ENCODE data around the gene SMG5. TPM values are rescaled to one million over a fixed set of nuclear protein-coding genes. Genes with fewer than 3 reads are reported as not detected.
"Not testable (repeated sequence)": the region's sequence is repeated elsewhere in the genome, so short reads cannot be mapped to it uniquely, and the experiment has no call there.

The SMG5 gene
- total RNA-seq, 1 donor from 2014 or later, result 57.4 TPM

DNA sequence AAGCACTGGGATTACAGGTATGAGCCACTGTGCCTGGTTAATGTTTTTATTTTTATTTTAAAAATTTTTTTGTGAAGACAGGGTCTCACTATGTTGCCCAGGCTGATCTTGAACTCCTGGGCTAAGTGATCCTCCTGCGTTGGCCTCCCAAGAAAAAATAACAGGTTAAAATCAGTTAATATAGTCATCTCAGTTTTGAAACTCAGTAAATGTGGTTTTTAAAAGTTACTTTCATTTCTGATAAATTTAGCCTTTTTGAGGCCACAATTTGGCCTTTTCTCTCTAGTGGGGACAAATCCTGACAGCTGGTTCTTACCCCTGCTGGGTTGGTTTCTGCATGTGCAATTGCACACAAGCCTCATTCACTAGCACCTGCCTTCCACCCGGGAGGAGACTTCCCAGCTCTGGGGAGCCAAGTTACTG is 56.5 kb downstream of the SMG5 start:
- no peak for FAIRE-seq
- no peak for TF ChIP-seq CTCF (IDR thresholded peaks at IDR 0.05; ENCODE audit: insufficient read depth, low read length, severe bottlenecking)
- no peak overlapping the region for H3K4me3 ChIP-seq (ENCODE audit: low read depth, low read length)
- H3K36me3 ChIP-seq (ENCODE audit: control insufficient read depth, insufficient read depth, low read length), result peaks cover 8% of the 10 kb centered on the region
- H3K27me3 ChIP-seq (ENCODE audit: control insufficient read depth, insufficient read depth, low read length), result no peaks in the 10 kb centered on the region
- DNase-seq (ENCODE audit: low read depth), result no peak

GRCh38 chr1:156225677-156226014 is 57.0 kb downstream of the SMG5 start:
- peaks cover 9% of the 10 kb centered on the region for H3K36me3 ChIP-seq (ENCODE audit: control insufficient read depth, insufficient read depth, low read length)

GRCh38 chr1:156221986-156222692 is 60.5 kb downstream of the SMG5 start:
- peaks cover 6% of the 10 kb centered on the region for H3K36me3 ChIP-seq (ENCODE audit: control insufficient read depth, insufficient read depth, low read length)
- no peak overlapping the region for H3K4me3 ChIP-seq (ENCODE audit: low read depth, low read length)
- no peak for TF ChIP-seq CTCF (IDR thresholded peaks at IDR 0.05; ENCODE audit: insufficient read depth, low read length, severe bottlenecking)
- DNase-seq (ENCODE audit: low read depth), result no peak
- H3K27me3 ChIP-seq (ENCODE audit: control insufficient read depth, insufficient read depth, low read length), result no peaks in the 10 kb centered on the region
- FAIRE-seq, result no peak

More at GRCh38 chr1:156225677-156226014, 57.0 kb downstream of the SMG5 start:
- Histone ChIP-seq H3K27me3 (ENCODE audit: control insufficient read depth, insufficient read depth, low read length) (no peaks in the 10 kb centered on the region), H3K4me3 (ENCODE audit: low read depth, low read length) (no peak overlapping the region)
- no peak for FAIRE-seq
- no peak for TF ChIP-seq CTCF (IDR thresholded peaks at IDR 0.05; ENCODE audit: insufficient read depth, low read length, severe bottlenecking)
- DNase-seq (ENCODE audit: low read depth), result no peak

- no peak for FAIRE-seq
Observed at GRCh38 chr1:156220226-156220625, 62.4 kb downstream of the SMG5 start.

DNA sequence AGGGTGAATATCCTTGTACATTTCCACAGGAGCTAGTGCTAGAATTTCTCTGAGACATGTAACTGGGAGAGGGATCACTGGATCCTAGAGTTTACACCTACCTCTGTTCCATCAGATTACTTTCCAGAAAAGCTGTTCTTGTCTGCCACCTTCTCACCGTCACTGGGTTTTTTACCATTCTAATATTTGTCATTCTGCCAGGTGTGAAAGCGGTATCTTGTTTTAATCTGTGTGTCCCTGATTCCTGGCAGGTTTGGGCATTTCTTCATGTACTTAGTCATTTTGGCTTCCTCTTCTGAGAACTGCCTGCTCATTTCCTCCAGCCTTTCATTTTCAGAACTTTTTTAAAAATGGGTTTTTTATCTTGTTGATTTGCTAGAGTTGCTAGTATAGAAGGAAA is 64.8 kb downstream of the SMG5 start:
- Histone ChIP-seq H3K36me3 (ENCODE audit: control insufficient read depth, insufficient read depth, low read length) (peaks cover 4% of the 10 kb centered on the region), H3K4me3 (ENCODE audit: low read depth, low read length) (no peak overlapping the region), H3K27me3 (ENCODE audit: control insufficient read depth, insufficient read depth, low read length) (no peaks in the 10 kb centered on the region)
- TF ChIP-seq CTCF (IDR thresholded peaks at IDR 0.05; ENCODE audit: insufficient read depth, low read length, severe bottlenecking), result no peak
- FAIRE-seq (no peak), DNase-seq (ENCODE audit: low read depth) (peak; percentile 76)

More at GRCh38 chr1:156220226-156220625, 62.4 kb downstream of the SMG5 start:
- no peaks in the 10 kb centered on the region for H3K27me3 ChIP-seq (ENCODE audit: control insufficient read depth, insufficient read depth, low read length)
- H3K4me3 ChIP-seq (ENCODE audit: low read depth, low read length), result no peak overlapping the region
- no peak for DNase-seq (ENCODE audit: low read depth)
- peaks cover 4% of the 10 kb centered on the region for H3K36me3 ChIP-seq (ENCODE audit: control insufficient read depth, insufficient read depth, low read length)
- TF ChIP-seq CTCF (IDR thresholded peaks at IDR 0.05; ENCODE audit: insufficient read depth, low read length, severe bottlenecking), result no peak

DNA sequence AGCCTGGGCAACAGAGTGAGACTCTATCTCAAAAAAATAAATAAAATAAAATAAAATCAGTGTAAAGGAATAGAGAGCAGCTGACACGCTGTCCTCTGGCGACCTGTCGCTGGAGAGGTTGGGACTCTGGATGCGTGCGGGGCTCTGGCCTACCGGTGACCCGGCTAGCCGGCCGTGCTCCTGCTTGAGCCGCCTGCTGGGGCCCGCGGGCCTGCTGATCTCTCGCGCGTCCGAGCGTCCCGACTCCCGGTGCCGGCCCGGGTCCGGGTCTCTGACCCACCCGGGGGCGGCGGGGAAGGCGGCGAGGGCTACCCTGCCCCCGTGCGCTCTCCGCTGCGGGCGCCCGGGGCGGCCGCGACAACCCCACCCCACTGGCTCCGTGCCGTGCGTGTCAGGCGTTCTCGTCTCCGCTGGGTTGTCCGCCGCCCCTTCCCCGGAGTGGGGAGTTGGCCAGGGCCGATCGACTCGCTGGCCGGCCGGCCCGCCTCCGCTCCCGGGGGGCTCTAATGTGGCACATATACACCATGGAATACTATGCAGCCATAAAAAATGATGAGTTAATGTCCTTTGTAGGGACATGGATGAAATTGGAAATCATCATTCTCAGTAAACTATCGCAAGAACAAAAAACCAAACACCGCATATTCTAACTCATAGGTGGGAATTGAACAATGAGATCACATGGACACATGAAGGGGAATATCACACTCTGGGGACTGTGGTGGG is 66.1 kb downstream of the SMG5 start:
- DNase-seq (ENCODE audit: low read depth); H3K27me3 ChIP-seq (ENCODE audit: control insufficient read depth, insufficient read depth, low read length); H3K36me3 ChIP-seq (ENCODE audit: control insufficient read depth, insufficient read depth, low read length); H3K4me3 ChIP-seq (ENCODE audit: low read depth, low read length): not testable (repeated sequence)
- FAIRE-seq, result peak; percentile 100
